GM12891 (cell line): ENCODE measurements around the gene ZC3H14.

Experiments
- DNase-seq: peaks from one replicate; pipeline ENCODE4 v3.0.0; 2011; ENCODE audit warnings: low spot score; ENCODE audit not compliant: insufficient read length
- FAIRE-seq: peaks from 2 replicates; lab custom pipeline; 2011; peaks lifted over from hg19 to GRCh38; lab: Jason Lieb, UNC
- PAX5 ChIP-seq: IDR thresholded peaks from 2 replicates; pipeline ENCODE4 v1.6.1; 2011; ENCODE audit warnings: low read length, moderate library complexity, mild to moderate bottlenecking; ENCODE audit not compliant: insufficient read depth, severe bottlenecking
- POLR2A ChIP-seq: IDR thresholded peaks from 2 replicates; pipeline ENCODE4 v1.6.1; 2011; ENCODE audit warnings: low read depth, low read length, control low read depth
- POLR2AphosphoS5 ChIP-seq: IDR thresholded peaks from 2 replicates; pipeline ENCODE4 v1.6.1; 2011; ENCODE audit warnings: low read depth, low read length, control low read depth
- POU2F2 ChIP-seq: IDR thresholded peaks from 2 replicates; pipeline ENCODE4 v1.6.1; 2011; ENCODE audit warnings: low read depth, mild to moderate bottlenecking, control low read depth, low read length, moderate library complexity
- SPI1 ChIP-seq: IDR thresholded peaks from 2 replicates; pipeline ENCODE4 v1.6.1; 2011; ENCODE audit warnings: low read depth, low read length, control low read depth
- TAF1 ChIP-seq: IDR thresholded peaks from 2 replicates; pipeline ENCODE4 v1.6.1; 2011; ENCODE audit warnings: low read depth, low read length, control low read depth

ZC3H14 gene

GRCh38 chr14:88550078-88550477, 12.8 kb upstream of the ZC3H14 start:
- no peak for FAIRE-seq
- TF ChIP-seq POLR2A, result no peak
- no peak for TF ChIP-seq POLR2AphosphoS5
- DNase-seq, result no peak

- FAIRE-seq, result no peak
- TF ChIP-seq SPI1 (no peak), POU2F2 (no peak), TAF1 (no peak), POLR2A (no peak), POLR2AphosphoS5 (no peak), PAX5 (no peak)
- DNase-seq, result peak; percentile 41
These were observed 11.6 kb upstream of the ZC3H14 start for GRCh38 chr14:88551094-88551870.

GRCh38 chr14:88551980-88552431, 10.8 kb upstream of the ZC3H14 start:
- no peak for TF ChIP-seq POLR2A
- no peak for TF ChIP-seq POLR2AphosphoS5
- no peak for TF ChIP-seq PAX5
- no peak for TF ChIP-seq SPI1
- no peak for TF ChIP-seq TAF1
- no peak for TF ChIP-seq POU2F2
- DNase-seq (no peak), FAIRE-seq (no peak)

- TF ChIP-seq POLR2A (no peak), SPI1 (no peak), PAX5 (no peak), POU2F2 (no peak), TAF1 (no peak), POLR2AphosphoS5 (no peak)
- DNase-seq (no peak), FAIRE-seq (no peak)
These were observed 10.0 kb upstream of the ZC3H14 start for GRCh38 chr14:88552876-88553275.

- FAIRE-seq, result no peak
These were observed 8.9 kb upstream of the ZC3H14 start for GRCh38 chr14:88553886-88554456.

GRCh38 chr14:88554457-88555286, 8.2 kb upstream of the ZC3H14 start, which contains the start of gene PTPN21:
TSS of gene PTPN21 (minus strand) at chr14:88555007. CDS start at chr14:88550417, 4,590 bp downstream.
- TF ChIP-seq POLR2A (no peak), TAF1 (no peak), POLR2AphosphoS5 (no peak)
- DNase-seq (peak; percentile 42), FAIRE-seq (no peak)

More at GRCh38 chr14:88553886-88554456, 8.9 kb upstream of the ZC3H14 start:
- DNase-seq, result no peak
- TF ChIP-seq POLR2AphosphoS5 (no peak), TAF1 (no peak), PAX5 (no peak), POU2F2 (no peak), SPI1 (no peak), POLR2A (no peak)

GRCh38 chr14:88556581-88556980, 6.3 kb upstream of the ZC3H14 start:
- TF ChIP-seq TAF1 (no peak), POLR2AphosphoS5 (no peak), PAX5 (no peak), POLR2A (no peak), POU2F2 (no peak), SPI1 (no peak)
- no peak for FAIRE-seq
- DNase-seq, result no peak

GRCh38 chr14:88559852-88560251, 3.0 kb upstream of the ZC3H14 start:
- FAIRE-seq, result no peak
- DNase-seq, result no peak
- TF ChIP-seq PAX5 (no peak), POLR2AphosphoS5 (no peak), TAF1 (no peak), SPI1 (no peak), POU2F2 (no peak), POLR2A (no peak)

- TF ChIP-seq TAF1, result no peak
- TF ChIP-seq POLR2A, result no peak
- TF ChIP-seq SPI1, result no peak
- DNase-seq (no peak), FAIRE-seq (no peak)
These were observed 356 bp upstream of the ZC3H14 start for GRCh38 chr14:88562532-88562830.

- FAIRE-seq (no peak), DNase-seq (no peak)
- TF ChIP-seq POU2F2 (no peak), TAF1 (no peak)
These were observed 1.0 kb downstream of the ZC3H14 start for GRCh38 chr14:88563845-88564244.
